Retinal pigment epithelial cell (primary cell): ENCODE results near the gene SPTA1.

Experiments
- DNase-seq: peaks from one replicate; pipeline ENCODE4 v3.0.0-alpha.2; 2010; ENCODE audit warnings: low read depth
- H3K4me3 ChIP-seq: 2 replicates; pipeline ENCODE4 v1.5.1; 2011; ENCODE audit warnings: mild to moderate bottlenecking, low read length, control low read depth, moderate library complexity
- CTCF ChIP-seq: conservative IDR thresholded peaks from 2 replicates; pipeline ENCODE4 v1.5.1; 2011; ENCODE audit warnings: low read depth, low read length, control low read depth, inconsistent platforms

SPTA1 gene

GRCh38 chr1:158686111-158687009 is at the start of gene SPTA1:
Gene SPTA1 (minus strand): TSS chr1:158686715. CDS start chr1:158686517, 198 bp downstream.
- no peak within 1 kb of the TSS for H3K4me3 ChIP-seq
- no peak for DNase-seq
- TF ChIP-seq CTCF = no peak

GRCh38 chr1:158735848-158736247 is 49.3 kb upstream of the SPTA1 start:
- H3K4me3 ChIP-seq = no peak overlapping the region
- no peak for DNase-seq
- TF ChIP-seq CTCF = no peak

GRCh38 chr1:158732524-158732923 is 46.0 kb upstream of the SPTA1 start:
- H3K4me3 ChIP-seq = no peak overlapping the region
- DNase-seq = no peak
- no peak for TF ChIP-seq CTCF

GRCh38 chr1:158731707-158732106 is 45.2 kb upstream of the SPTA1 start:
- TF ChIP-seq CTCF = no peak
- DNase-seq = no peak
- no peak overlapping the region for H3K4me3 ChIP-seq

GRCh38 chr1:158730453-158730852 is 43.9 kb upstream of the SPTA1 start:
- no peak for TF ChIP-seq CTCF
- no peak for DNase-seq
- H3K4me3 ChIP-seq = no peak overlapping the region

- no peak for TF ChIP-seq CTCF
- no peak overlapping the region for H3K4me3 ChIP-seq
- DNase-seq = no peak
Measured at GRCh38 chr1:158728510-158729225, 42.2 kb upstream of the SPTA1 start.

GRCh38 chr1:158724442-158724841 is 37.9 kb upstream of the SPTA1 start:
- no peak overlapping the region for H3K4me3 ChIP-seq
- no peak for DNase-seq
- no peak for TF ChIP-seq CTCF
